Left lobe of liver (tissue), 2 donors: ENCODE measurements around the gene TCOF1. TPM values are rescaled to one million over a fixed set of nuclear protein-coding genes. Genes with fewer than 3 reads are reported as not detected.
A peak's percentile ranks its signal among the peaks of the same experiment; 100 is the strongest.

Experiments
- ATAC-seq: fragments of 200-7000 bp; cut with Tn5 transposase; one replicate; pipeline ENCODE4 v1.9.1; 2020; ENCODE audit warnings: mild to moderate bottlenecking, moderate library complexity
- DNase-seq: peaks from one replicate; pipeline ENCODE4 v3.0.0-alpha.2; 2020; ENCODE audit warnings: low spot score
- total RNA-seq: library from RNA; stranded (reverse); gene quantifications from one replicate; pipeline ENCODE4 v1.2.1, GENCODE V29; 2021
- donor health status: DM: no; HTN: no; CAD: no; lungs with moderate emphysema.
- donor health status: DM: no; HTN: yes; CAD: no.

TCOF1 gene
- total RNA-seq, 1 donor from 2014 or later, result 9.9 TPM

DNA sequence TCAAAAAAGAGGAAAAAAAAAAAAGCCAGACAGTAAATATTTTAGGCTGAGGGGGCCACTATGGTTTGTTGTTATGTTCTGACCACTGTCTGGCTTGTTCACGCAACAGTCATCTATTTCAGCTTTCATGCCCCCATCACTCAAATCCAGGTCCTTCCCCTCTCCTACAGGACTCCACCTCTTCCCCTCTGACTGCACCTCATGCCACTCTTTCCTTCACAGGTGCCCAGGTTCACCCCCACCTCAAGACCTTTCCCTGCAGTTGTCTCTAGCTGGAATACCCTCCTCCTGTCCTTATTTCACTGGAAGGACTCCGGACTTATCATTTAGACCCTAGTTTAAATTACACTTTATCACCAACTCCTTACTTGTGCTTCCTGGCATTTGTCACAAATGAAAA lies 88.6 kb downstream of the TCOF1 start:
- DNase-seq, result no peak
- no peak for ATAC-seq

DNA sequence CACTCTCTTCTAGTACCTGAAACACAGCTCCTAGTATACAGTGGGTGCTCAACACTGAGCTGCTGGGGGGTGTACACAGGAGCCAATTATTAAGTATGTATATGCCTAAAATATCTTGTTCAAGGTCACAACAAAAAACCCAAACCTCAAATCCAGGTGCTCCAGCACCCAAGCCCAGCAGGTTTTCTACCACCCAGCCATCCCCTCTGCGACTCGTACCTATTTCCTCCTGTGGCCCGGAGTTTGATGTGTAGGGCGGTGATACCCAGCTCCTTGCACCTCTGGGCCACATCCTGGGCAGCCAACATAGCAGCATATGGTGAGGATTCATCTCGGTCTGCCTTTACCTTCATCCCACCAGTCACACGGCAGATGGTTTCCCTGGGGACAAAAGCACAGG lies 89.1 kb downstream of the TCOF1 start:
- ATAC-seq (no peak), DNase-seq (no peak)

DNA sequence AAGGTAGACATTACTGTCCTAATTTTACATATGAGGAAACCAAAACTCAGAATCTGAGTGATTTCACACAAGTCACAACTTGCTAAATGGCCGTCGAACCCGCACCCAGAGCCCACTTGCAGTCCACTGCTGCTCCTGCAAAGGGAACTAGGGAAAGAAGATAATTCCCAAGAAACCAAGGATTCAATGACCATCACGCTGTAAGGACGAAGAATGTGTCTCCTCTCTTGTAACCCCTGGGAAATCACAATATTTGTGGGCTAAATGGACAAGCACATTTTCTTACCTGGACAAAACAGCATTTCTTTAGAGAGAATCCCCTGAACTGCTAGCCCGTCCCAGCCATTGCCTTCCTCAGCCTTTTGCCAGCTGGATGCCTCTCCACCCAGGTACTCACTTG lies 89.7 kb downstream of the TCOF1 start:
- ATAC-seq (no peak), DNase-seq (no peak)

DNA sequence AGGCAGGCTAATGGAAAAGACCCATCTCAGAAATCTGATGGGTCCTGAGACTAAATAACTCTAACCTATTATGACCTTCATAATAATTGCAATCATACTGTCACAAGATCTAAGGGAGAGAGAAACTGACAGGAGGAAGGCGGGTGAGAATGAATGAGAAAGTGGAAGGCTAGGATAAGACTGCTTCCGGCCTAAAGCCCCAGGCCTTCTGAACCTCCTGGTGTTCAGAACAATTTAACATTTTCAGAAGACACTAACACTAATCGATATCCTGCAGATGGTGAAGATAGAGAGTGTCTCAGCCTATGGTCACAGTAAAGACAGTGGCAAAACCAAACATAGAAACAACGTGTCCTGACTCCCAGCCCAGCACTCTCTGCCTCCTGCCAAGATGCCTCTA lies 90.8 kb downstream of the TCOF1 start:
- ATAC-seq (no peak), DNase-seq (no peak)

DNA sequence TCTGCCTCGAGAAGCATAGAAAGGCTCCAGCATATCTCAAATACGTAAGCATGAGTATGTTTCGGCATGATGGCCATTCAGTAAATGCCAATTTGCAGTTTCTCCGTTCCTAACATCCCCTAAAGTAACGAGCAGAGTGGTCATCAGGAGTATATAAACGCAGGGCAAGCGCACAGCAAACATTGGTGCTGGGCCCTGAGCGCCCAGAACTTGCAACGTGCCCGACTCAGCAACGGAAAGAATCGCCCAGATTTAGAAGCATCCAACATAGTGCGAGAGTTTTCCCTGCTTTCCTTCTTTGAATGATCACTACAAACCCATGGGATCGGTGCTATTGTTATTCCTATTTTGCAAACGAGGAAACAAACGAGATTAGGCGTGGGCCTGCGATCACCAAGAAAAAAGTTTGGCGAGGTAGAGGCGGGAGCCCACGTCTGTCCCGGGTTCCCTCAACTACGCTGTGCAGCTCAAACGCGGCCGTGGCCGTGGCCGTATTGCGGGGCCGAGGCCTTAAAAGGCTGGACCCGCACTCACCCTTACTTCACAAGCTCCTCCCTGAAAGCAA lies 91.5 kb downstream of the TCOF1 start:
- peak; percentile 62 for ATAC-seq
- DNase-seq, result no peak

Other genes with a start within 250 kb of the TCOF1 start
- gene PDGFRB, start 201.9 kb upstream of the TCOF1 start, total RNA-seq, result 12.8 TPM
- gene CDX1, start 190.9 kb upstream of the TCOF1 start, total RNA-seq, result 0.15 TPM
- gene SLC6A7, start 167.6 kb upstream of the TCOF1 start, total RNA-seq, result not detected
- not detected for gene CAMK2A, start 67.9 kb upstream of the TCOF1 start, total RNA-seq
- 0.43 TPM for gene ARSI, start 54.8 kb upstream of the TCOF1 start, total RNA-seq
- gene CD74, start 55.2 kb downstream of the TCOF1 start, total RNA-seq, result 89.1 TPM
- 660 TPM for gene RPS14, start 92.0 kb downstream of the TCOF1 start, total RNA-seq
- 63.7 TPM for gene NDST1, start 150.4 kb downstream of the TCOF1 start, total RNA-seq